IPS-18a (cell line): ENCODE results near the gene MAPK8.

Experiments used
- H3K27ac ChIP-seq: one replicate; pipeline ENCODE4 v1.5.1; 2013; ENCODE audit warnings: low read length
- H3K27me3 ChIP-seq: one replicate; pipeline ENCODE4 v1.6.1; 2013; ENCODE audit warnings: mild to moderate bottlenecking, low read length; ENCODE audit not compliant: control insufficient read depth, insufficient read depth
- H3K36me3 ChIP-seq: one replicate; pipeline ENCODE4 v1.6.1; 2013; ENCODE audit warnings: low read depth, low read length; ENCODE audit not compliant: control insufficient read depth
- H3K4me1 ChIP-seq: one replicate; pipeline ENCODE4 v1.6.1; 2013; ENCODE audit warnings: low read depth, low read length; ENCODE audit not compliant: control insufficient read depth
- H3K4me3 ChIP-seq: one replicate; pipeline ENCODE4 v1.5.1; 2013; ENCODE audit warnings: low read length
- H3K9ac ChIP-seq: one replicate; pipeline ENCODE4 v1.6.1; 2013; ENCODE audit warnings: mild to moderate bottlenecking, low read length, moderate library complexity
- H3K9me3 ChIP-seq: one replicate; pipeline ENCODE4 v1.6.1; 2013; ENCODE audit warnings: low read depth, low read length; ENCODE audit not compliant: control insufficient read depth

Gene MAPK8

DNA sequence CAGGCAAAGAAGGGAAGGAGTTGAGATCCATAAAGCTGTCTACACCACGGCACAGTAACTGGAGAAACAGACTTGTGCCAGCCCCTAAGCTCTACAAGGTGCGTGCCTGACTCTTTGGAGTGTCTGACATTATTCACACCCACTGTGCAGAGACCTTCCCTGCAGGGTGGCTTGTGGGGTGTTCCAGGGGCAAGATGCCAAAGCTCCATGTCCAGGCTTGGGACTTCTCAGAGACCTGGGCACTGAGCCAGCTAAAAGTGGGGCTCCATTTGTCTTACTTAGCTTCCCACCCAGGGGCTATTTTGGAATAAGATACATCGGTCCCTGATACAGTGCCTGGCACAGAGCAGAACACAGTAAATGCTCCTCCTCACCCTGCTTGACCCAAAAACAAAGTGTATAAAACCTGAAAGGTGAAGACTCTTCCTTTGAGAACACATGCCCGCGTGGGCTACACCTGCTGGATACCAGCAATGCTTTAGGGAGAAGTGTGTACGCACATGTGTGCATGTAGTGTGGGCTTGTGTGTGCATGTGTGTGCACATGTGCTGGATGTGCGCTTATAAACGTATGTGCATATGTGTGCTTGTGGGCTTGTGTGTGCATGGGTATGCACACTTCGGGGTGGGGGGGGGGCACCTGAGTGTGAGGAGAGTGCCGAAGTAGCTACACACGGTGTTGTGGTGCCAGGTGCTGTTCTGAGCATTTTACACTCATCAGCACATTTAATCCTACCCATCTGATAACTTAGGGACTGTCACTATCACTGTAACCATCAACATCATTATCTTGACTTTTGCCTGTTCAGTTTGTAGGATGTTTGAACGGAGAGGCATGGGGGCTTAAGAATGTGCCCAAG is 155.4 kb downstream of the MAPK8 start:
- no peak overlapping the region for H3K27ac ChIP-seq
- no peaks in the 10 kb centered on the region for H3K4me1 ChIP-seq
- no peaks in the 10 kb centered on the region for H3K9me3 ChIP-seq
- no peaks in the 10 kb centered on the region for H3K36me3 ChIP-seq
- peaks cover 2% of the 10 kb centered on the region for H3K27me3 ChIP-seq
- no peak overlapping the region for H3K4me3 ChIP-seq
- H3K9ac ChIP-seq = no peak overlapping the region

GRCh38 chr10:48462482-48463020 is 156.1 kb downstream of the MAPK8 start:
- H3K36me3 ChIP-seq = no peaks in the 10 kb centered on the region
- H3K9me3 ChIP-seq = no peaks in the 10 kb centered on the region
- H3K4me3 ChIP-seq = no peak overlapping the region
- no peak overlapping the region for H3K27ac ChIP-seq
- peaks cover 6% of the 10 kb centered on the region for H3K27me3 ChIP-seq
- H3K4me1 ChIP-seq = no peaks in the 10 kb centered on the region
- H3K9ac ChIP-seq = no peak overlapping the region

GRCh38 chr10:48463318-48464003 is 157.0 kb downstream of the MAPK8 start:
- Histone ChIP-seq H3K27me3 (peaks cover 6% of the 10 kb centered on the region), H3K9me3 (no peaks in the 10 kb centered on the region), H3K36me3 (no peaks in the 10 kb centered on the region), H3K4me3 (no peak overlapping the region), H3K27ac (no peak overlapping the region), H3K4me1 (no peaks in the 10 kb centered on the region), H3K9ac (no peak overlapping the region)

DNA sequence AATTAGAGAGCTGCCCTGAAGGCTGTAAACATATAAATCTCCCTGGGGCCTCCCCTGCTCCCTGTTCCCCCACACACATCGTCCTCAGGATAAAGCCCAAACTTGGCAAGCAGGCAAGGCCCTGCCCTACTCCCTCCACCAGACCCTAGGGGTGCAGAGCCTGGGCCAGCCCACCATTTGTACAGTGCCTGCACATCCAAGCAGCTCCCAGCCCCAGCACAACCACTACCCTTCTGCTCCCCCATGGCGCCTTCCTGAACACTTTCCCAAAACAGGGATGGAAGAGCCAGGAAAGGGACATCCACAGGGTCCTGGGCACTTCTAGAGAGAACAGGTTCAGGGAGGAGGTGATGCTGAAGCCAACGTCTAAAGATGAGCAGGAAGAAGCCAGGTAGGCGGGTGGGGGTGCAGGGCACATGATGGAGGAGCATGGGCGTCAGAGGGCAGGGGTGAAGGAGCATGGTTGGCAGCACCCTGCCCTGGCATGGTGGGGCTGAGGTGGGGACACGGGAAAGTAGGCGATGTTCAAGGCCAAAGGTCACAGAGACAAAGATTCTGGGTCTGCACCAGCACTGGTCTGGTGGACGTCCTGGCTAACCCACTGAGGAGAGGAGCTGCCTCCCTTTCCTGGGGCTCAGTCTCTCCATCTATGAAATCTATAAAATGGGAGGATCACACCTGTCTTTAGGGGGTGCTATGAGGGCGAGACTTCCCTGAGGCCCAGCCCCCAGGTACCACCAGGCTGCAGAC is 157.8 kb downstream of the MAPK8 start:
- H3K9ac ChIP-seq = no peak overlapping the region
- H3K9me3 ChIP-seq = no peaks in the 10 kb centered on the region
- H3K27me3 ChIP-seq = peaks cover 6% of the 10 kb centered on the region
- no peaks in the 10 kb centered on the region for H3K4me1 ChIP-seq
- no peak overlapping the region for H3K4me3 ChIP-seq
- H3K27ac ChIP-seq = no peak overlapping the region
- no peaks in the 10 kb centered on the region for H3K36me3 ChIP-seq

DNA sequence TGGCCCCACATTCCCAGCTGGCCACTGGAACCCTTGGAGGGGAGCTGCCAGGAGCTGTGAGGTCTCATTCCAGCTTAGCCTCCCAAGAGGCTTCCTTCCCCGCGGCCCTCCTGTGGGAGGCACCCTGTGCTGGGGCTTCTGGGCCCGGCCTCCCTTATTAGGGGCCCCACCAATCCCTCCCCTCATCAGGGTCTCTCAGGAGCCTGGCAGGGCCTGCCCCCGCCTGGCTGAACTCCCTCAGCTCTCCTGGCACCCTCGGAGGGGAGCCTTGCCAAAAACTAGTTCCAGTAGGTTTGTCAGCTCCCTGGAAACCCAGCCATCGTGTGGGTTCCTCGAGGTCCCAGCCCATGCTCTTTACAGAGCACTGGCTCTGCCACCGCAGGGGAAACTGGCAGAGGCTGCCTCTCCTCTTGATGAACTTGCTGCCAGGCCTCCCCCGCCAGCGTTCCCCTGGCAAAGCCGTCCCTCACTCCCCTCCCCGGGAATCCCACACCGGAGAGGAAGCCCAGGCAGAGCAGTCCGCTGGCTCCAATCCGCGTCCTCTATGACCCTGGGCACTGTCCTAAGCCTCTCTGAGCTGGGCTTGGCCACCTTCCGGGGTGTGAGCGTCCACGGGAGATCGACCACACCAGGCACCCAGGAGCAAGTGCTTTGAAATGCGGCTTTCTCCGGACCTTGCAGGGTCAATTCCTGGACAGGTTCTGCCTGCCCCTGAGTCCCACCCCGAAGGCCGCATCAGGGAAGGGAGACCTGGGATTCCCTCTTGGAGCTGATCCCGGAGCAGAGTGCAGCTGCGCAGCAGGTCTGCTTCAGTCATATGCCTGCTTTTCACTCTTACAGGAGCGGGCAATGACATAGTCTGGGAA is 158.6 kb downstream of the MAPK8 start:
- H3K27ac ChIP-seq = no peak overlapping the region
- no peak overlapping the region for H3K9ac ChIP-seq
- H3K36me3 ChIP-seq = no peaks in the 10 kb centered on the region
- H3K4me3 ChIP-seq = no peak overlapping the region
- H3K4me1 ChIP-seq = peaks cover 3% of the 10 kb centered on the region
- peaks cover 6% of the 10 kb centered on the region for H3K27me3 ChIP-seq
- H3K9me3 ChIP-seq = no peaks in the 10 kb centered on the region

DNA sequence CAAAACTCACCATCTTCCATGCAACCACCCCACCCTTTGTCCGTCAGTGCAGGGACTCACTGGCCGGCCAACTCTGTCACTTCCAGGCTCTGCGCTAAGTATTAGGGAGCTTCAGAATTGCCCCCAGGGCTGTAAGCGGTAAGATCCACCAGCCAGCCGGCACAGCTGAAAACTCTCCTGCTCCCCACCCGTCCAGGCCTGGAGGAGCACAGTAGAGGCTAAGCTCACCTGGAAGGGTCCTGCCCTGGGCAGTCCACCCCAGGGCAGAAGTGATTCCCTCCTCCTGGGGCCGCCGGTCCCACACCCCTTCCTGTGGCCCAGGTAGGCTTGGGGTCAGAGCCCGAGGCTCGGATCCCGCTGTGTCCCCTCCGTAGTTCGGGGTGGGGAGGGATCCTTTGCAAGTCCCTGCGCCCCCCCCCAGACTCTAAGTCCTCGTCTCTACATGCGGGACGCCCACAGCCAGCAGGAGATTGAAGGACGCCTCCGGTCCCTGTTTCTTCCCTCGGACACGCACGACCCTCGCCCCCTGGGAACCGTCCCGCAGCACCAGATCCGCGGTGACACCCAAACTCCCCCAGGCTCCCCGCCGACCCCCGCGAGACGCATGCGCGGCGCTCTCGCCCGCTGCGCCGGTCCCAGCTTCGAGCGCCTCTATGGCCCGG is 159.5 kb downstream of the MAPK8 start:
- Histone ChIP-seq H3K36me3 (no peaks in the 10 kb centered on the region), H3K27me3 (peaks cover 6% of the 10 kb centered on the region), H3K4me1 (peaks cover 8% of the 10 kb centered on the region), H3K27ac (no peak overlapping the region), H3K9me3 (no peaks in the 10 kb centered on the region), H3K4me3 (no peak overlapping the region), H3K9ac (no peak overlapping the region)

DNA sequence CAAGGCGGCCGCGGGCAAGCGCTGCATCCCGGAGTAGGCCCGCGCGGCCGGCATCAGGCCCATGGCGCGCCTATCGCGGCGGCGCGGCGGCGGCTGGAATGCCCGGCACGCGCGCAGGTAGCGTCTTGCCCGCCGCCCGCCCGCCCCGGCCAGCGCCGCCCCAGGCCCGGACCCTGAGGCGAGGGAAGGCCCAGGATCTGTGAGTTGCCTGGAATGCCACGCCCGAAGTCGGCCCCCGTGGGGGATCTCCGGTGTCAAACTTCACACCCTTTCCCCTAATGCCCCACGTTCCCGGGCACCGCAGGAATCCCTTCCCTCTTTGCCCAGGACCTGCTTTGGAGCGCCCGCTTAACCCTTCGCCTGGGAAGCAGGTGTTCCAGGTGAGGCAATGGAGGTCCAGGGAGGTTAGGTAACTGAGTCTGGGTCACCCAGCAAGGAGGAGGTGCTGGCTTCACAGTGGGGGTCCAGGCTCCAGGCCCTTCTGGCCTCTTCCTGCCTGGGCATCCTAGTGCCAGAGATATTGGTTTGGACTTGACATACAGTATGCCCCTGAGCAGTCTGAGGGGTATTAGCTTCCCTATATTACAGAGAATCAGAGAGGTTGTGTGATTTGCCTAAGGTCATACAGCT is 160.2 kb downstream of the MAPK8 start:
- Histone ChIP-seq H3K27me3 (peaks cover 6% of the 10 kb centered on the region), H3K9me3 (no peaks in the 10 kb centered on the region), H3K4me1 (peaks cover 8% of the 10 kb centered on the region), H3K27ac (no peak overlapping the region), H3K9ac (no peak overlapping the region), H3K4me3 (no peak overlapping the region), H3K36me3 (no peaks in the 10 kb centered on the region)

DNA sequence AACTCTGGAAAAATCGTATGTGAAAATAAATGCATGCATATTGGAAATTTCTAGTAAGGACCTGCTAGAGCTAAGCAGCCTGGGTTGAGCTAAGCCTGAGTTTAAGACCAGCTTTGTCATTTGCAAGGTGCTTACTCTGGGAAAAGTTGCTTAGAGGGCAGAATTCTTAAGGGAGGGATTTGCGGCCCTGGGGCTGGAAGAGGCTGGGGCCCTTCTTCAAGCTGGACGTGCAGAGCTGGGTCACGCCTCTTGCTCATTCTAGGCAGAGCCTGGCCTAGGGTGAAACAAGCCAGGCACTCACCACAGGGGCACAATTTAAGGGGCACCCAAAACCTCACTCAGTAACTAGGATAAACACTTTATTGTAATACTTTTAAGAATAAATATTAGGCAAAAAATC is 161.2 kb downstream of the MAPK8 start:
- no peak overlapping the region for H3K9ac ChIP-seq
- no peaks in the 10 kb centered on the region for H3K36me3 ChIP-seq
- H3K9me3 ChIP-seq = no peaks in the 10 kb centered on the region
- peaks cover 6% of the 10 kb centered on the region for H3K27me3 ChIP-seq
- H3K4me1 ChIP-seq = peaks cover 8% of the 10 kb centered on the region
- H3K4me3 ChIP-seq = no peak overlapping the region
- no peak overlapping the region for H3K27ac ChIP-seq

DNA sequence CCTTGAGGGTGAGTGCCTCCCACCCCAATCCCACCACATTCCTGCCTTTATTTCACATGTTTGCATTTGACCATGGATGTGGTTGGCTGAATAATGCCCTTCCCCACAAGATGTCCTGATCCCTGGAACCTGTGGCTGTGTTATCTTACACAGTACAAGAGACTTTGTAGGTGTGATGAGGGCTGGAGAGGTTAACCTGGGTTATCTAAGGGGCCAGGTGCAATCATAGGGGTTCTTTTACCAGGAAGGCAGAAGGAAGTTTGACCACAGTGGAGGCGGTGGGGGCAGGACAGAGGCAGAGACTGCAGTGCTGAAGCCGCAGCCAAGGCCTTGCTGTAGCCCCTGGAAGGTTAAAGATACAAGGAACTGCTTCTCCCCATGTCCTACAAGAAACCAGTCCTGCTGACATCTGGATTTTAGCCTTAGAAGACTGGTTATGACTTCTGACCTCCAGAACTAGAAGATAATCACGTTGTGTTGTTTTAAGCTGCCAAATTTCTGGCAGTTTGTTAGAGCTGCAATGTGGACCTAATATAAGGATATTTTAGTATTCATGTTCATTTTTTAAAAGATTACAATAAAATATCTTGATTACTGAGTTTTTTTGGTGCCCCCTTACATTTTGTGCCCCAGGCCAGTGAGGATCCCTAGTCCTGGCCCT is 161.8 kb downstream of the MAPK8 start:
- Histone ChIP-seq H3K4me1 (peaks cover 8% of the 10 kb centered on the region), H3K36me3 (no peaks in the 10 kb centered on the region), H3K27me3 (peaks cover 6% of the 10 kb centered on the region), H3K9me3 (no peaks in the 10 kb centered on the region), H3K27ac (no peak overlapping the region), H3K9ac (no peak overlapping the region), H3K4me3 (no peak overlapping the region)
